HG03575 (cell line): ENCODE data around the gene RNF182.
"Not testable (repeated sequence)": the region's sequence is repeated elsewhere in the genome, so short reads cannot be mapped to it uniquely, and the experiment has no call there.

ENCODE experiments used
- ATAC-seq: cut with Tn5 transposase; IDR thresholded peaks from one replicate; pipeline ENCODE4 v1.9.1; 2021; ENCODE audit not compliant: unreplicated experiment, insufficient number of reproducible peaks, low FRiP score; ENCODE audit errors: extremely low read depth

The RNF182 gene

GRCh38 chr6:13915561-13916229, 9.1 kb upstream of the RNF182 start:
- ATAC-seq: no peak

DNA sequence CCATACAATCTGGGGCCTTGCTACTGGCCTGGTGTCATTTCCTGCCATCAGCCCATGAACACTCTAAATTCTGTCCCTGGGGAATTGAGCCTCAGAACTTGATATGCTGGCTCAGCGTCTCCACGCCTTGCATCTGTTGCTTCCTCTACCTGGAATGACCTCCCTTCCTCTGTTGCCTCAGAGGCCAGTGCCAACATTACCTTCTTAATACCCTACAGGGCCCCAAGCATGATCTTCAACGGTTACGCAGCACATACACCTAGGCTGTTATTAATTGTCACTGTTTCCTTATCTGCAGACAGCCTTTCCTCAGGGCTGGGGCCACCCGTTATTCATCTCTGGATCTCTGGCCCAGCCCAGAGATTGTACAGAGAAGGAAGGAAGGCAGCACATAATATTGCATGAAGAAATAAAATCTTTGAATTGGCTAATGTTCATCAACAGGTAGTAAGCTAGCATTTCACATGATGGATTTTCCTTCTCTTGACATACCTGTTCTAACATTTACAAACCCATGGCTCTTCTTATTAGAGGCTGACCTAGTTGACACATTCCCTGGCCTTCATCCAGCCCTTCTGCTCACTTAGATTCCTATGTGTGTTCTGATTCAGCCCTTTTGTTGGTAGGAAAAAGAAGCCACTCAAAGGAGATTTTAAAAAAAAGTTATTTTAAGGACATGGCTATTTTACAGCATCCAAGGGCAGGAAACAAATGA, 8.4 kb upstream of the RNF182 start:
- ATAC-seq: no peak

DNA sequence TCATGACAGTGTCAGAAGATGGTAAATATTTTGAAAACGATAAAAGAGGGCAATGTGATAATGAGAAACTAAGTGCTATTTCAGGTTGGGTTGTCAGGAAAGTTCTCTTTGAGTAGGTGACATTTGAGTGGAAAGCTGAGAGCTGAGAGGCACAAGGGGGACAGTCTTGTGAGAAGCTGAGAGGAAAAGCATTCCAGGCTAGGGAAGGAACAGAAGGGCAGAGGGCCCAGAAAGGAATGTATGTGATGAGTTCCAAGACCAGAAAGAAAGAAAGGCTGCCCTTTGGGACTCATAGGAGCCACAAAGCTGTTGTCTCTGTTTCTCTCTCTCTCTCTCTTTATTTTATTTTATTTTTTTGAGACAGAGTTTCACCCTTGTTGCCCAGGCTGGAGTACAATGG, 7.6 kb upstream of the RNF182 start:
- no peak for ATAC-seq

DNA sequence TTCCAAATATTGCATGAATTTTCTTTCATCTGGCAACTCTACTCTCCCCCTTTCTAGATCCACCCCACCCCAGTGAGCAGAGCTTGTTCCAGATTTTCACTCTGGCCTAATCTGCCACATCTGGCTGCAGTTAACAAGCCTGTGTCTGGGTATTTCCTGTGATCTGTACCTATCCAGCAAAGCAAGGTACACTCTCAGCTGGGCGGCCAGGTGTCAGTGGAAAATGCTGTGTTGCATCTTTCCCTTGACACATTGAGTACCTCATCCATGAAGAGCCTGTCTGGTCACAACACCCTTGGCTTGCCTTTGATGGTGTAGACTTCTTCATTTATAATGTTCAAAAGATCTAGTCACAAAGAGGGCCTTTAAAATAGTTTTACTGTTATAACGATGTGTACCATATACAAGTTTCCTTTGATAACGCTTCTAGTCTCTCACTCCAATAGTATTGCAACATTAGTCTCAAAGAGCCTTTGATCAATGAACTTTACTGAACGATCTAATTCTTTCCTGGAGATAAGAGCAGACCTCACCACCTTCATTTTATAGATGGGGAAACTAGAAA, 6.0 kb upstream of the RNF182 start:
- no peak for ATAC-seq

- ATAC-seq: no peak
Observed at GRCh38 chr6:13919861-13920260, 4.9 kb upstream of the RNF182 start.

DNA sequence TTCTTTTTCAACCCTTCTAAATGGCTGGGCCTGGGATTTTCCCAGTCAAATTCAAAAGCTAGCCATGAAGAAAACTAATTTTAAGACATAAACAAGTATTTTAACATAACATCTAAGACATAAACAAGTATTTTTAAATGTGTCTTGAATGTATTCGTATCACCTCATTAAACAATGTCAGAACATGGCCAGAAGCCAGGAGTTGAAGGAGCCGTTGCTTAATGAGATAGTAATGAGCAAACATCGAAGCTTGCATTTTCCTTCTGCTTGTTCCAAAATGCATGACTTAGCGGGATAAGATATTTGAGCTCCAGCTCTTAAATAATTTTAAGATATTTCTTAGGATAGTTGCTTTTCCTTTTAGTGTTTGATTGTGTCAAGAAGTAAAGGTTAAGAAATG, 4.2 kb upstream of the RNF182 start:
- ATAC-seq: no peak

DNA sequence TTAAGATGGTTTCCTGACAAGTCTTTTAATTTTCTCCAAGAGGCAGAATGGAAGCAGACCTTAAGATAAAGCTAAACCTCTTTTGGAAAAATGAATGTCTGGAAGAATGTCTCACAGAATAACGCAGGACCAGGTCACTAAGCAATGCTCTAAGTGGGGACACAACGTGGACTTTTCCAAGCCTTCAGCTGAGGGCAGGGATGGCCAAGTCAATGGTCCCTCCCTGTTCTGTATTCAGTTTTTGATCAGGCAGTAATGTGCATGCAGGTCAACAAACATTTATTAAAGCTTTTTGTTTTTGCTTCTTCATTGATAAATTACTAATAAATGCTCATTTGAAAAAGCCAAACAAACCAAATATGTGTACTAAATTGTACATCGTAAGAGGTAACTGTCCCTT, 2.0 kb upstream of the RNF182 start:
- ATAC-seq: no peak

GRCh38 chr6:13923527-13924145, 1.1 kb upstream of the RNF182 start:
- no peak for ATAC-seq

- ATAC-seq: no peak
Observed at GRCh38 chr6:13924146-13924948, 405 bp upstream of the RNF182 start.

GRCh38 chr6:13926378-13926777, 1.6 kb downstream of the RNF182 start:
- no peak for ATAC-seq

GRCh38 chr6:13927203-13927602, 2.5 kb downstream of the RNF182 start:
- ATAC-seq: no peak

GRCh38 chr6:13929196-13929595, 4.4 kb downstream of the RNF182 start:
- no peak for ATAC-seq

DNA sequence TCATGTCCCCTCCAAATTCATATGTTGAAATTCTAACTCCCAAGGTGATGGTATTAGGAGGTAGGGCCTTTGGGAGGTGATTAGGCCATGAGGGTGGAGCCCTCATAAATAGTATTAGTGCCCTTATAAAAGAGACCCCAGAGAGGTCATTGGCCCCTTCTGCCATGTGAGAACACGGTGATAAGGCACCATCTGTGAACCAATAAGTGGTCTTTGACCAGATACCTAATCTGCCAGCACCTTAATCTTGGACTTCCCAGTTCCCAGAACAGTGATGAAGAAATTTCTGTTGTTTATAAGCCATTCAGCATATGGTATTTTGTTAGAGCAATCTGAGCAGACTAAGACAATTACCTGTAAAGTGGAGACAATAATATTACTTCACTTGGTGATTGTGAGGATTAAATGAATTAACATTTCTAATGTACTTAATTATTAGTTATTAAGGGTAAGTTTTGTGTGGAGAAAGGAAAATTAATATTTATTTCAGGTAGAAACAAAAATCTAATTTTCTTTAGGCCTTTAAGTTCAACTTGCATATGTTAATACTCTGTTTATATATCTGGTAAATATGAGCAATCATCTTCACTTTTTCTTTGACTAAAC, 7.1 kb downstream of the RNF182 start:
- ATAC-seq: no peak

GRCh38 chr6:13932785-13933184, 8.0 kb downstream of the RNF182 start:
- no peak for ATAC-seq

GRCh38 chr6:13934721-13935120, 10.0 kb downstream of the RNF182 start:
- ATAC-seq: no peak

DNA sequence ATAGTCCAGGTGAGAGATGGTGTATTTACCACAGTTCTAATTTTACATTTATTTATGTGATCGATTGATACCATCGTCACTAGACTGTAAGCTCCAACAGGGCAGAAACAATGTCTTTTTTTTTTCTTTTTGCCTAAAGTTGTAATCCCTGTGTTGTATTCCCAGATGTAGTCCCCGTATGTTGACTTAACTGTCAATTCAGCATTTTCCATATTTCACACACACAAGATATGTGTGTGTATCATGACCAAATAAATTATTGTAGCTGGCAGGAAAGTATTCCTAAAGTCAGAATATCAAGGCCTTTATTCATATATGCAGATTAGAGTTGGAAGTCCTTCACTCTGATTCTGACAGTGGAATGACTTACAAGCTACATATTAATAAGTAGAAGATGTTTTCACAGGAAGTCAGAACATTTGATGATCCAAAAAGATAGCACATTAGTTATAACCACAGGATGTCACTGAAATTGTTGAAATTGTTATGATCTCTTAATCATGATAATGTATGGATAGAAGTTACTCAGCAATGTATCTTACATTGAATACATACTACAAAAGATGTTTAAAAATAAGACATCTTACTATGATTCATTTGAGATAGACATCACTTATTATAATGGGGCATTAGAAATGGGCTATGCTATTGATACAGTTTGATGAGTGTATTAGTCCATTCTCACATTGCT, 10.6 kb downstream of the RNF182 start:
- ATAC-seq: no peak

DNA sequence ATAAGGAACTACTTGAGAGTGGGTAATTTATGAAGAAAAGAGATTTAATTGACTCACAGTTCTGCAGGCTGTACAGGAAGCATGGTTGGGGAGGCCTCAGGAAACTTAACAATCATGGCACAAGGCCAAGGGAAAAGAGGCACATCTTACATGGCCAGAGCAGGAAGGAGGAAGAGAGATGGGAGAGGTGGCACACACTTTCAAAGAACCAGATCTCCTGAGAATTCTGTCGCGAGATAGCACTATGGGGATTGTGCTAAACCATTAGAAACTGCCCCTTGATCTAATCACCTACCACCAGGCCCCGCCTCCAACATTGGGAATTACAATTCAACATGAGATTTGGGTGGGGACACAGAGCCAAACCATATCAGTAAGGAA, 11.1 kb downstream of the RNF182 start:
- not testable (repeated sequence) for ATAC-seq

DNA sequence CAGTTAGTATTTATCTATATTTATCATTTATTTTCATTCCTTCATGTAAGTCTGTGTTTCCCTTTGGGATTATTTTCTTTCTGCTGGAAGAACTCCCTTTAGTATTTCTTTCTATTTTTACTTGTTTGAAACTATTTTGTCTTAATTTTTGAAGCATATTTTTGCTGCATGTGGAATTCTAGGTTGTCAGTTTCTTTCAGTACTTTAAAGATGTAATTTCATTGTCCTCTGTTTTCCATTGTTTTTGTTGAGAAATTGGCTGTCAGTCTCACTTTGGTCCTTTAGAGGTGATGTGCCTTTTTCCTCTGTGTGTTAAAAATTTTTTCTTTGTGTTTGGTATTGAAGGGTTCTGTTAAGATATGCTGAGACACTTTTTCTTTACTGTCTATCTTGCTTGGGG, 17.1 kb downstream of the RNF182 start:
- no peak for ATAC-seq
